Astrocyte of the spinal cord (primary cell): ENCODE data around the gene AAK1.
"Not testable (repeated sequence)": the region's sequence is repeated elsewhere in the genome, so short reads cannot be mapped to it uniquely, and the experiment has no call there.

Source experiments
- DNase-seq: peaks from one replicate; pipeline ENCODE4 v3.0.0; 2011; ENCODE audit warnings: low read depth, low spot score
- H3K4me3 ChIP-seq: 2 replicates; pipeline ENCODE4 v1.5.1; 2011; ENCODE audit warnings: low read depth, mild to moderate bottlenecking, low read length, moderate library complexity
- CTCF ChIP-seq: IDR thresholded peaks from 2 replicates; pipeline ENCODE4 v1.5.1; 2012; ENCODE audit warnings: low read depth, mild to moderate bottlenecking, low read length, inconsistent platforms
- in situ Hi-C: cut with HindIII; loops from 2 replicates; pipeline ENCODE4 v1.10.0; 2017; ENCODE audit warnings: low sequenced_read_pairs

The AAK1 gene

GRCh38 chr2:69629921-69630608, 13.5 kb downstream of the AAK1 start:
- no peak for TF ChIP-seq CTCF
- no peak for DNase-seq
- no peak overlapping the region for H3K4me3 ChIP-seq
- in situ Hi-C loops, result no loop called here

- TF ChIP-seq CTCF, result no peak
- no peak overlapping the region for H3K4me3 ChIP-seq
- in situ Hi-C loops, result no loop called here
- DNase-seq, result no peak
Observed at GRCh38 chr2:69628325-69629021, 15.1 kb downstream of the AAK1 start.

- no peak for TF ChIP-seq CTCF
- in situ Hi-C loops, result no loop called here
- no peak for DNase-seq
- H3K4me3 ChIP-seq, result no peak overlapping the region
Observed at GRCh38 chr2:69625078-69625795, 18.3 kb downstream of the AAK1 start.

GRCh38 chr2:69624611-69625010, 18.9 kb downstream of the AAK1 start:
- no peak for TF ChIP-seq CTCF
- in situ Hi-C loops, result no loop called here
- no peak for DNase-seq
- H3K4me3 ChIP-seq, result no peak overlapping the region

- in situ Hi-C loops, result no loop called here
- DNase-seq, result no peak
Observed at GRCh38 chr2:69624131-69624530, 19.4 kb downstream of the AAK1 start.

GRCh38 chr2:69623236-69623635, 20.3 kb downstream of the AAK1 start:
- H3K4me3 ChIP-seq, result no peak overlapping the region
- DNase-seq, result no peak
- in situ Hi-C loops, result no loop called here
- TF ChIP-seq CTCF, result no peak

More at GRCh38 chr2:69624131-69624530, 19.4 kb downstream of the AAK1 start:
- H3K4me3 ChIP-seq, result no peak overlapping the region
- TF ChIP-seq CTCF, result no peak

GRCh38 chr2:69622805-69623204, 20.7 kb downstream of the AAK1 start:
- H3K4me3 ChIP-seq, in situ Hi-C loops, DNase-seq: not testable (repeated sequence)

GRCh38 chr2:69622017-69622540, 21.5 kb downstream of the AAK1 start:
- H3K4me3 ChIP-seq, in situ Hi-C loops, DNase-seq: not testable (repeated sequence)
